Activated T-cell treated with anti-CD3 and anti-CD28 coated beads for 4 hours (primary cell): ENCODE measurements around the gene PIK3R1.

Experiments
- DNase-seq: peaks from one replicate; pipeline ENCODE4 v3.0.0-alpha.2; 2020

PIK3R1 gene

DNA sequence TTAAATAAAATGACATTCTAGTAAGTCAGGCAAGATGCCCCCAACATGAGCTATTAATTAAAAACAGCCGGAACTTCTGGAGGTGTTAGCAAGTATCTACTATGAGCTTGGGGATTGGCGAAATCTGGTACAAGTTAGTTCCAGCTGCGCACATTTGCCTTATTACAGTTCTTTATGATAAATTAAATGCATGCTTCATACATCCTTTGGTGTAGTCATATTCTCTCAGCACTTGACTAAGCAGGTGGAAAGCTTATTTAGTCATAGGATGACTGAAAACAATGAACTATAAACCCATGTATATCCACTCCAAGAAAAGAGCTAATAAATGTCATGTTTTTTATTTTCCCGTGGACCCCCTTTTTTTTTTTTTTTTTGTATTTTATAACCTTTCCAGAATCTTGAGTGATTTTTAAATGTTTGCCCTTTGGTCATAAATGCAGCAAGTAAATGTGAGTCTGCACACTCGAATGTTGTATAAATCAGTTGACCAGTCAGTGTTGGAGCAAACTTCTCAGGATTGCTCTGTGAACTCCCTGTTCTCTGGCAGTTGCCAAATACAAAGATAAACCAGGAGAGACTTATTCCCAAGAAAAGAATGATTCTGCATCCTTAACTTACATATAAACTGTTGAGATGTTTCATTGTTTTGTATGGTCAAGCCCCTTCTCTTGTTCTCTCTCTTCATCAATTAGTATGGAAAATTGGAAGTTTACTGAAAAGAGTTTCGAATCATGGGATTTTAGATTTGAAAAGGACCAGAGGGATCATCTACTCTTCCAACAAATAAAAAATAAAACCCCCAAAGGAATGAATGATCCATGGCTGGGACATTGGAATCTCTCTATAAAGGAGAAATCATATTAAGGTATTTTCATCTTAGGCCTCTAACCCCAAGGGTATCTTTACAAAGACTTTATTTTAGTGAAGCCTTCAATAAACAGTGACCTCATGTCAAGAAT, 38.3 kb downstream of the PIK3R1 start:
- DNase-seq: no peak

DNA sequence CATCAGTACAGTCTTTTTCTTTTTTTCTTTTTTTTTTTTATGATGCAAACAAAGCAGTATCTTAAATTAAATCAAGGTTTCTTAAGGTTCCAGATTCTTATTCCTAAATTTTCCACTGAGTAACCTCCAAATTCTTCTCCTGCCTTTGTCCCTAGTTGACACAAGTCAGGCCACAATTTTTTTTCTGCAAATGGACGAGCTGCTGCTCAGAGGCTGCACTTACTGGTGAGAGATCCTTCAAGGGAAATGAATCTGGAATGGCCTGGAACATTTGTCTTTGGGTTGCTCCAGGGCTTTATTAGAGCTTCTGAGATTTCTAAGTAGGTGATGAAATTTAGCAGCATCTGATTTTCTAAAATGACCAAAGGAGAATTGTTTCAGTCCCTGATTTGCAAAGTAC, 39.3 kb downstream of the PIK3R1 start:
- DNase-seq: no peak

DNA sequence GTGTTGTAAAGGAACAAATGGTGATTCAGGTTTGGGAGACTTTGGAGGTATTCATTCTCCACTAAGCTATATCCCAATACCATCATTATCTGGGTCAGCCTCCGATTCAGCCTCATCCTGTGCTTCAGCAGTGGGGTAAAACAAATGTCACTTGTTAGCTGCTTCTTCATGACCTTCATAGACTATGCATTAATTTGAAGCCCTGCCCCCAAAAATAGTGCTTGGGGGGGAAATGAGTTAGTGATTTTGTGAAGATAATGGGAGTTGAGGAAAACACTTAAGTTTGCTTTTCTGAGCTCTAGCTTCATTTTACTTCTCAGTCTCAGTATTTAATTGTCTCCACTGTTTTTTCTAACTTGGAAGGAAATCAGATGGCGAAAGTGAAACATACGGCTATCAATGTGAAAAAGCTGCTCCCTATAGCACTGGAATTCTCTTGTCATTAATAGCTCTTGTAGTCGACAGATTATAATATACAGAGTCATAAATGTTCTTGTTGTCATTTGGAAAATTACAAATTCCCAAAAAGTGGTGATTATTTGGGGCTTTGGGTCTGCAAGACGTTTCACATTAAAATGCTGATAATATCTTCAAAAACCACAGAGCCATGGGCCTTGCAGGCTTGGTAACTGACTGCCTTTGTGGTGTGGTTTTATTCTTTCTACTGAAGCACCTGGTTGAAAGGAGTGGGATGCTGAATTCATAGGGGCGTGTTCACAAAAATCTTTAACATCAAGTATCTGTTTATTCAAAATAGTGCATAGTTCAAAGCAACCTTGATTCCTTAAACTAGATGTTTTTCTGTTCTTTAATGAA, 40.0 kb downstream of the PIK3R1 start:
- no peak for DNase-seq

DNA sequence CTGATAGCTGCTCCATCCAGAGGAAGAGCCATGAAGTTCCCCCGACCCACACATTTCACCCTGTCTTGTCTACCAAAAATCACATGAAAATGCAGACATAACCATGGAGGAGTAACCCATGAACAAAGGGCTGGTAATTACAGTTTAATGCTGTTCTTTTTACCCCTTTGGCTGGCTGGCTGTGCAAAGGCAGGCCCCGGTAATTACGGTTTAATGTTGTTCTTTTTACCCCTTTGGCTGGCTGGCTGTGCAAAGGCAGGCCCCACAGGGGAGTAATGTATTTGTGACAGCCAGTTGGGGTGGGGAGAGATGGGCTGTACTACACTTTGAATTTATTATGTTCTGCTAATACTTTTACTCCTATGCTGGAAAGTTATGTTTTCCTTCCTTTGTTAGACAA, 41.7 kb downstream of the PIK3R1 start:
- no peak for DNase-seq

DNA sequence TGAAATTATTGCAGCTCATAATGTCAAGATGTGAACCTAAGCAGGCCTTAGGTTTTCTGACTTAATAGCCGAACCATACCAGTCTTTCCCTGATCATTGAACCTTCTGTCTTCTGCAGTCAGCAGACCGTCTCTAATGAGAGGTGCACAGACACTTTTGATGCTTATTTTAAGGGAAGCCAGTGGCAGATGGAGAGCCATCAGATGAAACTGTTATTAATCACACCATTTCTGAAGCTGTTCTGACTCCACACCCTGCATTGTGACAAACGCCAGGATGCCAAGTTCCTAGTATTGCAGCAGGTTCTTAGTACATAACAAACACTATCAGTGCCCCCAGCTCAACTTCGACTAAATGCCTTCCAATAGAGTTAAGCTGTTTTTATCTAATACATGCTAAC, 43.0 kb downstream of the PIK3R1 start:
- no peak for DNase-seq

DNA sequence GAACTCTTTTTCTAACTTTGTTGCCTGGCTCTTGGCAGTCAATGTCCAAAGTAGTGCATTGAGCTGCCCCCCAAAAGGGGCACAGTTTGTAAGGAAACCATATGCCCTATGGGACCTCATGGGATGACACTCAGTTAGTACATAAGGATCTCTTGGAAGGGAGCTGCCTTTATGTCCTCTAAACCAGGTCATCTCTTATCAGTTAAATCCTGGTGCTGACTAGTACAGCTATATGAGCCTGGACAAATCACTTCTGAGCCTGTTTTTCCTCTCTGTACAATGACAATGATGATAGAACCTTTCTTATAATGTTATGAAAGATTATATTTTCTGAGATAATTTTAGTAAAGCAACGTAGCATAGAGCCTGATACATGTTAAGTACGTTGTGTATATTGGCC, 44.1 kb downstream of the PIK3R1 start:
- DNase-seq: no peak

DNA sequence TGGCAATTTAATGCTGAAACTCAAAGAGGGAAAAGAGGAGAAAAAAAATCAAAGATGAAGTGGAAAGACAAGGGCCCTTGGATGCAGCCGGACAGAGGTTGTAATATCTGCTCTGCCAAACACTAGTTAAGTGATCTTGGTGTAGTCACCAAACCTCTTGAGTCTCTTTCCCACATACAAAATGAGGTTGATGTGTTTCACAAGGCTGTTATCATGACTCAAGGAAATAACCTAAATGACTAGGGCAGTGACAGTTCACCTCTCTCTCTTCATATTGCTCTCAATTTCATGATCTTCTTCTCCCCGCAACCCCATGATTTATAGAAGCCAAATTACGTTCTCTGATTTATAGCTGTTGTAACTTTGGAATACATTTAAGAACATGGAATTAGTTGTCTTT, 44.9 kb downstream of the PIK3R1 start:
- DNase-seq: no peak

DNA sequence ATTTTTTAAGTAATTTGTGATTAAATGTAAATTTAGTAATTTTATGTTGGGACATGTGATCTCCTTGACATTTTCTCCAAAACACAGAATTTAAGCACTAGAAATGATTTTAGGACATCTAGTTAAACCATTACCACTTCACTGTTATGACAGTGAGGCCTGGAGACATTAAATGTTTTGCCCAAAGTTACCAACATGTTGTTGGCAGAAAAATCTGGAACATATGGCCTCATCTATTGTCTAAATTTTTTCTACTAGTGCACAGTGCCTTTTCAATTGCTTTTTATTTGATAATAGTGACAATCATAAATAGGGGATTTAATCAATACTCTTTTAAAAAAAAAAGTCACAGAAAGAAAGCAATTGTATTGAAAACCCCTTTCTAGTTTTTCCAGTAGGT, 45.6 kb downstream of the PIK3R1 start:
- no peak for DNase-seq

DNA sequence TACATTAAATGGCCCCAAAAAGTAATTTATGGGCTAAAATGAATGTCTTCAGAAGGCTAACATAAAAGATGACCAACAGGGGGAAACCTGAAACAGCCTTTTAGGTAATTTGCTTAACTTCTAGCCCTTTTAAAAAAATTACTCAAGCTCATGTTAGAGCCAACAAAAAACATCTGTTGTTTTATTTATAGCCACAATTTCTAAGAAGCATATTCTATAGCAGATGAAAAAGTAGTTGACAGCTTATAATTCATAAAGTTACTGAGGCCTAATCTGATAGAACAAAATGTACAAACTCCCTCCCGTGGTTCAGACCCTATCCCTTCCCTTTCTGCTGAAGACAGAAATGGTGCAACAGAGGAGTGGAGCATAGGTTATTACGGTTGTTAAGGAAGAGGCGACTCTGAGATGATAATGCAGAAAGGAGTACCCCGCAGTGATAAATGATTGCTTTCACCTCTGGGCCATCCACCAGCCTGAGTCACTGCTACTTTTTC, 46.1 kb downstream of the PIK3R1 start:
- DNase-seq: no peak

DNA sequence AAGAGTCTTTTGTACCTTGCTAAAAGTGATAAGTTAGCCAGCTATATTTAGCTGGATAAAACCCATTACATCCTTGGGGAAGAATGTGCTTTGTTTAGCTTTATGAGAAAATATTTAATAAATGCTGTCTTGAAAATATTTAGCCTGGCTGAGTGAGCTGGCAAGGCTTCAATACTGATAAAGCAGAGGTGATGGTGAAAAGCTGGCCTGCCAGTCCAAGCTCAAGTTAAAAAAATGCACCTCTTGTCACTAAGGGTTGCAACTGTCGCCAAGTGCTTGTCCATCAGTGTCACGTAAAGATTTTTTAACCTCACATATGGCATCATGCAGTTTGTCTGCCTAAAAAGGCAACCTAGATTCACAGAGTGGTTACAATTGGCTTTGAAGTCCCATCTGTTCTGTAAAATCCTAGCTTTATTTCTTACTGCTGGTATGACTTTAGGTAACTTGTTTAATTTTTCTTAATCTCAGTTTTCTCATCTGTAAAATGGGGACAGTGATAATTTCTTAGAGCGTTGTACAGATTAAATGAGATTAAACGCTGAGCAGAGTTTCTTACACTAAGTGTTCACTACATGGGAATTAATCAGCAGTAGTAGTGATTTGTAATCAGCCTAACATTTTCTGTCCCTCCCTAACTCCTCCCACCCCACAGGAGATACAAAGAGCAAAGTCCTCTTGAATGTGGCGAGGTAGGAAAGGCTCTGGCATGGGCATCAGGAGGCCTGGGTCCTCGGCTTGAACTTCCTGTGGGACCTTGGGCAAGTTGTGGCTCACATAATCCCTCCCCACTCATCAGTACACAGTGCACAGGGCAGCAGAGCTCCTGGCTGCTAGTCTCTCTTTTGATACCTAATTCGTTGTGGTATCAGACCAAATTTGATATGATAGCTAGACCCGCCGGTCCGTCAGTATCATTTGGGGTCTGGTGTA, 48.7 kb downstream of the PIK3R1 start:
- no peak for DNase-seq

DNA sequence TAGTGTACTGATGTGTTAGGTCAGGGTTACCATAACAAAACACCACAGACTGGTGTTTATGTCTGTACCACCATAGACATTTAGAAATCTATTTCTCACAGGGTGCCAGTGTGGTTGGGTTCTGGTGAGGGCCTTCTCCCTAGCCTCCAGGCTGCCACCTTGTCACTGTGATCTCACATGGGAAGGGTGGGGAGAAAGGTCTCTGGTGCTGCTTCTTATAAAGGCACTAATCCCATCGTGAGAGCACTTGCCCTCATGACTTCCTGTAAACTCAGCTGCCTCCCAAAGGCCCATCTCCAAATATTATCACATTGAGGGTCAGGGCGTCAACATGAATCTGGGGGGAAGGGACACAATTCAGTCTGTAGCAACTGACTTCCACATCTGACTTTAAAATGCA, 49.8 kb downstream of the PIK3R1 start:
- no peak for DNase-seq

DNA sequence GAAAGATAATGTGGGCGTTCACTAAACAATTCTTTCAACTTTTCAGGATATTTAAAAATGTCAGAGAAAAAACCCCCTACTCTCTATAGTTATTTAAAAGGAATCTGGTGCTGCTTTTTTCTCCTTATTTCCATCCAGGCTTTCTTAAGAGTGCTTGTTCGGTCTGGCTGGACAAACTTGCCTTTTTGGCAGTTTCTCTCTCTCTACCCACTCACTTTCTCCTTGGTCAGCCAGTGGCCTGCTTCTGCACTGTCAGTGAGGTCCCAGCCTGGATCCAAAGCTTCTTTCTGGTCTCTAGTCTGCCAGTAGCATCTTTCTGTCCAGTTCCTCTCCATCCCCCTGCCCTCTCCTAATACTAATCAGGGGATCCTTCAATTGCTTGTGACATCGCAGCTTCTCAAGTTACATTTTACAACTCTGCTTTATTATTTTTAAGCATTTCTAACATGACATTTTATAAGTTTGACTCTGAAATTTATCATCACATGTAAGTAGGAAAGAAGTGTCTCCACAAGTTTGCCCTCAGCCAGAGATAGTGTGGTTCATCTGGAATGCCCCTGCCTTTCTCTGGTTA, 50.4 kb downstream of the PIK3R1 start:
- no peak for DNase-seq

DNA sequence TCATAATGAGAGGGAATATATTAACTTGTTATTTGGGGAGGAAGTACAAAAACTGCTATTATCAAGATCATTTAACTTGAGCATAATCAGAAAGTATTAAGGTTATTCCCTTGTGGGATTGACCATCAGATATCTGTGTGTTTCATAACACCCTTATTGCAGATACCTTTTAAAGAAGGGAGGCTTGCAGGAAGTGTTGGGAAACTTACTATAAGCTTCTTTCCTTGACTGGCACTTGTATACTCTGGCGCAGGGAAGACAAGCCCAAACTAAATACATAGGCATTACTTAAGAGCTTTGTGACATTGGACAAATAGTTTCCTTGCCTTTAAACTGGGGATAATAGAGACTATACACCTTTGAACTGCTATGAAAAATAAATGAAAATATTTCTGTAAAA, 50.9 kb downstream of the PIK3R1 start:
- no peak for DNase-seq

DNA sequence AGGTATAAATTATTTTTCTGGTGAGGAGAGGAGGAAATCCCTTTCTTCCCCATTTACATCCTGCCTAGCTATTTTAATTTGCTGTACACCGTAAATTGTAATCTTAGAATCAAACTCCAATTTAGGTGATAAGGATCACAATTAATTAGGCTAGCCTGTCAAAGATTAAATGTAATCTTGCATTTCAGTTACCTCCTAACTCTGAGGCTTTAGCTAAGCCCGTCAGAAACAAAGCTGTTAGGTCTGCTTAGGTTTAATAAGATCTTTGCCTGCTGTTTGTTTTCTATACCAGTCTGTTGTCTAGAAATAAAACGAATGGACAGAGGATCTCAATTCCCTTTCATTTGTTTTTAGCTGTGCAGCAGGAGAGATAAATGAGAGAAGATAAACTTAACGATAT, 51.5 kb downstream of the PIK3R1 start:
- no peak for DNase-seq

DNA sequence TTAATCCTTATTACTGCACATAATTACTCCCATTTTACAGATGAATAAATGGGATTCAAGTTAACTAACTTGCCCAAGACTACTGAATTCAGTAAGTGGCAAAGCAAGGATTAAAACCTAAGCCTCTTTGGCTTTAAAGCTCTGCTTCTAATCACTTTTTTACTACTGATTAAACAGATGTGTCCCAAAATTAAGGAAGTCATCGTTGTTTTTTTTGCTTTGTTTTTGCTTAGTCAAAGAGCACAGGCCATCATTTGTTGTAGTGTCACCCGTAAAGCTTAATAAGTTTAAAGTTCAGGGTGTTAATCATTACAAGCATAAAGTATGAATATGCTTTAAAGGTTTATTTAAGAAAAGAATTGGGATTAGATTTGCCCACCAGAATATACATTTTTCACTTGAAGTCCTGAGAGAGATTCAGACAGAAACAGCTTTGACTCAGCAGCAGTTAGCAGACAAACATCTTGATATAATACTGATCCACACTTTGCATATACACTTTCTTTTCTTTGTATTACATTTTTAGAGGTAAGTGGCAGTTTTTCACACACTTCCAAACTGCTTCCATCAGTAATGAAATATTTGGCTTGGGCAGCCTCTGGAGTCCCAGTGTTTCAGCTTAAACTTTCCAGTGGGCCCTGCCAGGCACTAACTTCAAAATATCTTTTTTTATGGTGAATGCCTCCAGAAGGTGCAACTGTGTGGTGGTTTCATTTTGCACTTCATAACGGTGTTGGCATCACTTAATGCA, 52.7 kb downstream of the PIK3R1 start:
- no peak for DNase-seq

DNA sequence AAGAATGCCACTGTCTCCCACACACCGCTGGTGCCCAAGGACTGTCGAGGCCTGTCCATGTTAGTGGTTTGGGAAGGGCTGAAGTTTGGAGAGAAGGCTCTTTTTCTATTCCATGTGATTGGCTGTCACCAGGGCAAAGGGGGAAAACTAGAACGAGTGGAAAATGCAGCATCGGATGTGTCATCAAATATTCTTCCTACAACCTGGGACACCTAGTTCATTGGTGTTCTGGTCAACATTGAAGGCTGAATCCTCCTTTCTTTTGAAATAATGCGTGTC, 53.2 kb downstream of the PIK3R1 start:
- no peak for DNase-seq

DNA sequence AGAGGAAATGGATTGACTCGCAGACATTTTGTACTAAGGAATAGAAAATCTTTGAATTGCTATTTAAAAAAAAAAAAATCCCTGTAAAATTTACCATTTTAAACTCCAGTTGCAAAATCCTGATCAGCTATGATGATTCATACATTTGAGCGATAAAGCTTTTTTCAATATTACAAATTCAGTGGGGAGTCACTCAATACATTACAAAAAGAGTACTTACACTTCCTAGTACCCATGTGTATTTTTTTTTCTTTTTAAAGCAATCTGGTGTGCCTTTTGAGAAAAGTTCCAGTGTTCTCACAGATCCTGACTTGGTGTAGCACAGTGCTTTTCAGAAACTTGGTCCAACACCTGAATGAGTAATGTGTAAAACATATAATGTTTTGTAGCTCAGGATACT, 54.3 kb downstream of the PIK3R1 start:
- DNase-seq: no peak

DNA sequence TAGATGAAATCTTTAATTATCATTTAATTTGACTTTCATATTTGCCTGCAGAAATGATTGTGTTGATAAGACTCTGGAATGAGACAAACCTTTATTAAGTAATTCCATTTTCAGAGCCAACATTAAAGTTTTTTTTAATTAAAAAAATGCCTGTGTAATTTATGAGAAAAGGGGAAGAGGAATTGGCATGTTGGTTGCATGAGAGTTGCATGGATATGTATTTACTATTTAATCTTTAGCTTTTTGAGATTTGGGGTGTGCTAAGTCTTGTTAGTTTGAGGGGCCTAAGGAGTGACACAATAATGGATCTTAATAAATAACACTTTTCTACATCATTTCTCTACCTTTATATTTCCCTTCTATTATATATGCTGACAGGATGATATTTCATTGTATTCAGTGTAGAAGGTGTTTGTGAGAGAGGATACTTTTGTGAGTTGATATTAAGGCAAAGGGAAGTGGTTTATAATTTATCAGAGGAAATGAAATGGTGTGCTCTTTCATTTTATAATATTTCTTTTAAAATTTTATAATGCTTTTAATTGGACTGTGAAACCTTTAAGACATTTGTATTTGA, 54.9 kb downstream of the PIK3R1 start:
- no peak for DNase-seq

DNA sequence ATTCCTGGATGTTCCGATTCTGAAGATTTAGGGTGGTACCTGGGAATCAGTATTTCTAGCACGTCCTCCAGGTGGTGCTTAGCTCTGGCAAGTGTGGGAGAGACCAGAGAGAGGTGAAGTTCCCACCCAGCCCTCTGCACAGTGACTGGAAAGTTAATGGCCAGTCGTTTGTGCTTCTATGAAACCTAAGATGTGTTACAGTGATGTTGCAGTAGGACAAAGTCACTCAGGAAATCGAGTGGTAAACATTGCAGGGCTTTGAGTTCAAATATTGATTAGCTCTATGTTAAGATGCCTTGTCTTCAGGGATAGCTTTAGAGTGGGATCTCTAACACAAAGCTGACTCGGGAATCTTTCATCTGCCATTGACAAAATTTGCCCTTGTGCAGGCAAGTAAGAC, 55.6 kb downstream of the PIK3R1 start:
- no peak for DNase-seq

DNA sequence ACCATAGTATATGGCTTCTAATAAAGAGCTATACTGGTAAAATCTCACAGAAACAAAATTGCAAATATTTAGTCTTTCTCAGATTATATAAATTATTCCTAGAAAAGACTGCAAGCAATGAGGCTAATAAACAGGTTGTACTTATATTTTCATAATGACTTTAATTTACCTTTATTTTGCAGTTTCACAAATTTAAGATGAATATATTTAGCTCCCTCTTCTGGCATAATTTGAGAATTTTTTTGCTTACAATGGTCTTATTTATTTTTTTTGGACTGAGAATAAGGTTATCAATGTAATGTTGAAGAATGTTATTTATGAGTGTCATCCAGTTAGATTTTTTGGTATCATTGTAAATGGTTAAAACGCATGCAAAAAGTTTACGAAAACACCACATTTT, 56.7 kb downstream of the PIK3R1 start:
- DNase-seq: no peak

DNA sequence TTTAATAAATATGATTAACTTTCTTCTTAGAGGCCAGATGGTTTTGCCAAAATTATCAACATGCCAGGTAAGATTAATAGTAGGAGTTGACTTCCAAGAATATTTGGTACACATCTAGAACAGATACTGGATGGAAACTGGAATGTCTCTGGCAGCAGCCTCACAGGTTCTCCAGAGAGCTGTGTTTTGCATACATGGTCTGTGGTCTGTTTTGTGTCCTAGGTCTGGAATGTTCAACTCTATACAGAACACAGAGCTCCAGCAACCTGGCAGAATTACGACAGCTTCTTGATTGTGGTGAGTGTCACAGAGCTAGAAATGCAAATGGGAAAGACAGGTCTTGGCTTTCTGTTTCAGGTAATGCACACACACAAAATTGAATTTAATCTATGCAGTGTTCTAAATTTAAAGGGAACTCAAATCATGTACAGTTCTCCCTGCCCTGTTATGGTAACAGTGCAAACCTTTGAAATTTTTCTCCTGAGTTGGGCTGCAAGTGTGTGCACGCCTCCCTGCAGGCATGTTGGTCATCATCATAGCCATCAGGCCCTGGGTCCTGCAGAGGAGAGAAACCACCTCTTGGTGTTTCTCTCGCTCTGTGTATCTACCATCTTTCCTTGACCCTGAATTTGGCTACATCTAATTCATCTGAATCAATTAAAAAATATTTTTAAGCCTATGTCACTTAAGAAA, 58.3 kb downstream of the PIK3R1 start:
- DNase-seq: no peak
